ENCODE data around the gene KNCN.

The KNCN gene

GRCh38 chr1:46543382-46543760 is 8.1 kb downstream of the KNCN start:
- no peak for DNase-seq

GRCh38 chr1:46539972-46540371 is 11.5 kb downstream of the KNCN start:
- no peak for DNase-seq

DNA sequence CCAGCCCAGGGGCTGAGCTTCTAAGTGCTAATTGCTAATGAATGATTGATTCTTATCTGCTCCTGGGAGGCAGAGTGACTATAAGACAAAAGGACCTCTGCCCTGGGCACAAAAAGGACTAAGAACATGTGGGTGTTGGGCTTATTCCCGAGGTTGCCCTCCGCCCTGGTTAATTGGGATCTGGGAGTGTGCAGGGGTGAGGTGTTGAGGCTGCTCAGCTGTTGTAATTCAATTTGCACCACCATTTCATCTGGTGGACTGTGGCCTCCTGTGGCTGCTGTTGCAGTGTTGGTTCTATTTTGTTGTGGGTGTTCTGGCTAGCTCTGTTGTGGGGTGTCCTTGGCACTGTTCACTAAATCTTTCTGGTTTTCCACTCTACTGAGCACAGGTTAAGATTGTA is 13.3 kb downstream of the KNCN start:
- DNase-seq: no peak

- no peak for DNase-seq
Observed at GRCh38 chr1:46537651-46538050, 13.8 kb downstream of the KNCN start.

GRCh38 chr1:46536527-46536926 is 14.9 kb downstream of the KNCN start:
- DNase-seq: no peak

GRCh38 chr1:46535063-46535462 is 16.4 kb downstream of the KNCN start:
- no peak for DNase-seq

- no peak for DNase-seq
Observed at GRCh38 chr1:46533179-46533864, 18.1 kb downstream of the KNCN start.

- DNase-seq: no peak
Observed at GRCh38 chr1:46532498-46533178, 18.8 kb downstream of the KNCN start.

GRCh38 chr1:46532095-46532494 is 19.4 kb downstream of the KNCN start:
- no peak for DNase-seq

- DNase-seq: no peak
Observed at GRCh38 chr1:46530791-46531409, 20.5 kb downstream of the KNCN start.

- DNase-seq: no peak
Observed at GRCh38 chr1:46530311-46530710, 21.1 kb downstream of the KNCN start.

DNA sequence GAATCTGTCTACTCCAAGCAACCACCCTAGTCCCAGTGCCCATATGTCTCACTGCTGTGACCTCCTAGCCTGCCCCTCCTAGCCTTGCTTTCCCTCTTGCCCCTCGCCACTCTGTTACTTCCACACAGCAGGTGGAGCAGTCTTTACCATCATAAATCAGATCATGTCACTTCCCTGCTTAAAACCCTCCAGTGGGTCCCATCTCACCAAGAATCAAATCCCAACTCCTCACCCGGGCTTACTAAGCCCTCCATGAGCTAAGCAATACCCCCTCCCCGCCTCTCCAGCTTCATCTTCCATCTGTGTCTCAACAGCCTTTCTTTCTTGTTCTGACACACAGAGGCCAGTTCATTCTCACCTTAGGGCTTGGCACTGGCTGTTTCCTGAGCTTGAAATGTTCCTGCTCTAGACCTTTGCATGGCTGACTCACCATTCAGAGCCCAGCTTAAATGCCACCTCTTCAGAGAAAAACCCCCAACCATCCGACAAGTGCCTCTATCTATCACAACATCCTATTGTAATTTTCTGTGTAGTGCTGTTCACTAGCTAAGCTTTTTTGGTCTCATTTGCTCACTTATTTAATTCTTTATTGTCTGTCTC is 22.3 kb downstream of the KNCN start:
- no peak for DNase-seq

- DNase-seq: no peak
Observed at GRCh38 chr1:46528297-46528955, 23.0 kb downstream of the KNCN start.

GRCh38 chr1:46527474-46528296 is 23.8 kb downstream of the KNCN start:
- DNase-seq: no peak

DNA sequence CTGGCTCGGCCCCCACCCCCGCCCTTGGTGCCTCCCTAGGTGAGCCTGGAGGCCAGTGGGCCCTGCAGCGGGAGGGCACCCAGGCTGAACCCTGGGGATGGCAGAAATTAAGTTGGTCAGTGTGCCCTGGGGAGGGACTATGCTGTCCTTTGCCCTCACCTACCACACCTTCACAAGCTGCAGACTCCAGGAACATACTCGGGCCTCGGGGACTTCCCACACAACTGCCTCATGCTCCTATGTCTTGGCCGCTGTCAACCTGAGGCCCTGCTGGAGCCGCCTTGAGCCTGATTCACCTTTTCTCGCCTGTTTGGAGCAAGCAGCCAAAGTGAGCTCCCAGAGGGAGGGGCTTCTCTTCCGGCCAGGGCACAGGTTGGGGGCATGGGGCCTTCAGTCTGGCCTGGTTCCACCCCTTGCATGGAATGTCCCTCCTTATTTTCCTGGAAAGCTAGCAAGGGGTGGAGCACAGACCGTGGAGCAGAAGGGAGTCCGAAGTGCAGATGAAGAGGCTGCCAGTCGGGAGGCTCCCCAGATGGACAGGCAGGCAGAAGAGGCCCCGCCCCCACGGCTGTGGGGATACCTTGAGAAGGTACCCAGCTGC is 24.7 kb downstream of the KNCN start:
- DNase-seq: no peak

- DNase-seq: no peak
Observed at GRCh38 chr1:46526013-46526690, 25.3 kb downstream of the KNCN start.

- no peak for DNase-seq
Observed at GRCh38 chr1:46525253-46525983, 26.0 kb downstream of the KNCN start.

- DNase-seq: no peak
Observed at GRCh38 chr1:46524843-46525242, 26.6 kb downstream of the KNCN start.

DNA sequence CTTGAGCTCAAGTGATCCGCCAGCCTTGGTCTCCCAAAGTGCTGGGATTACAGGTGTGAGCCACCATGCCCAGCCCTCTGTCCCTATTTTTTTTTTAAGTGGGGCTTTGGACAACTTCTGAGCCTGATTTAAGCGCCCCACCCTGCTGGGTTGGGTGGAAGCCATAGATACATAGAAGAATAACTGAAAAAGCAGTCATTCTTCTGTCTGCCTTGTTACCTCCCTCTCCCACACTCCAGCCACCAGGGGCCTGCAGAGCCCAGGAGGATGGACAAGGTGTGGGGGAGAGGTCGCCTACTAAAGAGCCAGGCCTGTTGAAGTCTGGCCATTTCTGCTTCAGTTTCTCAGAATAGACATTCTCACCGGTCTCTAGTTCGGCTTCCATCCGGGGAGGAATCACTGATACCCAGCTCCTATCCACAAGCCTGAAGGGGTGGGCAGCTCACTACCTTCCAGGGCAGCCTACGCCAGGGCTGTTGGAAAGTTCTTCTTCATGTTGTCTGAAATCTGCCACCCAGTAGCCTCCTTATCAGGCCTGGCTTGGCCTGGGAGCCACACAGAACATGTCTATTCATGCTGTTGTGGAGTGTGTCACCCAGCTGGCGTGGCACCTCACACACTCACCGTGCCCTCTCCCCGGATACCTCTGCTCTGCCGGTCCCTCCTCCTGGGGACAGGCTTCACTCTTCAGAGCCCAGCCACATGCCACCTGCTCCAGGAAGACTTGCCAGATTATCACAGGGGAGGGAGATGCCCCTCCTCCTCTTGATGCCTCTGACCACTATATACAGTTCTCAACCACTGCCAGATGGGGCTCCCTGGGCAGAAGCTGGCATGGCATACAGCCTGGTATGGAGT is 27.7 kb downstream of the KNCN start:
- no peak for DNase-seq

DNA sequence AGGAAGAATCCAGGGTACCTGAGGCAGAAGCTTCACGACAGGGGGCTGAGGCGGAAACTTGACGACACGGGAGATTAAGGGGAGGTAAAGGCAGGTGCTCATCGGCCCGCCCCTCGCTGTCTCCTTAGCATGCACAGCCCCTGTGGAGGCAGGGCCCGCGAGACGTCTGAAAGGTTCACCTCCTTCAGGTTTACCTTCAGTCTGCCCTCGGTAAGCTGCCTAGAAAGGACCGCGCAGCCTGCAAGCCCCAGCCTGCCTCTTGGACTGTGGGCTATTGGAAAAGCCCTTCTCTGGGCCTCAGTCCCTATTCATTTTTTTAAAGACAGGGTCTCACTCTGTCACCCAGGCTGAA is 28.5 kb downstream of the KNCN start:
- DNase-seq: no peak

All from NCI-H510A (cell line).